HG02884 (cell line): ENCODE data around the gene SCAF11.
"Not testable (repeated sequence)": the region's sequence is repeated elsewhere in the genome, so short reads cannot be mapped to it uniquely, and the experiment has no call there.

ENCODE experiments used
- ATAC-seq: cut with Tn5 transposase; IDR thresholded peaks from one replicate; pipeline ENCODE4 v1.9.1; 2021; ENCODE audit warnings: mild to moderate bottlenecking, moderate library complexity; ENCODE audit not compliant: unreplicated experiment

Gene SCAF11, protein sequence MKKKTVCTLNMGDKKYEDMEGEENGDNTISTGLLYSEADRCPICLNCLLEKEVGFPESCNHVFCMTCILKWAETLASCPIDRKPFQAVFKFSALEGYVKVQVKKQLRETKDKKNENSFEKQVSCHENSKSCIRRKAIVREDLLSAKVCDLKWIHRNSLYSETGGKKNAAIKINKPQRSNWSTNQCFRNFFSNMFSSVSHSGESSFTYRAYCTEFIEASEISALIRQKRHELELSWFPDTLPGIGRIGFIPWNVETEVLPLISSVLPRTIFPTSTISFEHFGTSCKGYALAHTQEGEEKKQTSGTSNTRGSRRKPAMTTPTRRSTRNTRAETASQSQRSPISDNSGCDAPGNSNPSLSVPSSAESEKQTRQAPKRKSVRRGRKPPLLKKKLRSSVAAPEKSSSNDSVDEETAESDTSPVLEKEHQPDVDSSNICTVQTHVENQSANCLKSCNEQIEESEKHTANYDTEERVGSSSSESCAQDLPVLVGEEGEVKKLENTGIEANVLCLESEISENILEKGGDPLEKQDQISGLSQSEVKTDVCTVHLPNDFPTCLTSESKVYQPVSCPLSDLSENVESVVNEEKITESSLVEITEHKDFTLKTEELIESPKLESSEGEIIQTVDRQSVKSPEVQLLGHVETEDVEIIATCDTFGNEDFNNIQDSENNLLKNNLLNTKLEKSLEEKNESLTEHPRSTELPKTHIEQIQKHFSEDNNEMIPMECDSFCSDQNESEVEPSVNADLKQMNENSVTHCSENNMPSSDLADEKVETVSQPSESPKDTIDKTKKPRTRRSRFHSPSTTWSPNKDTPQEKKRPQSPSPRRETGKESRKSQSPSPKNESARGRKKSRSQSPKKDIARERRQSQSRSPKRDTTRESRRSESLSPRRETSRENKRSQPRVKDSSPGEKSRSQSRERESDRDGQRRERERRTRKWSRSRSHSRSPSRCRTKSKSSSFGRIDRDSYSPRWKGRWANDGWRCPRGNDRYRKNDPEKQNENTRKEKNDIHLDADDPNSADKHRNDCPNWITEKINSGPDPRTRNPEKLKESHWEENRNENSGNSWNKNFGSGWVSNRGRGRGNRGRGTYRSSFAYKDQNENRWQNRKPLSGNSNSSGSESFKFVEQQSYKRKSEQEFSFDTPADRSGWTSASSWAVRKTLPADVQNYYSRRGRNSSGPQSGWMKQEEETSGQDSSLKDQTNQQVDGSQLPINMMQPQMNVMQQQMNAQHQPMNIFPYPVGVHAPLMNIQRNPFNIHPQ (N-terminal part only)

DNA sequence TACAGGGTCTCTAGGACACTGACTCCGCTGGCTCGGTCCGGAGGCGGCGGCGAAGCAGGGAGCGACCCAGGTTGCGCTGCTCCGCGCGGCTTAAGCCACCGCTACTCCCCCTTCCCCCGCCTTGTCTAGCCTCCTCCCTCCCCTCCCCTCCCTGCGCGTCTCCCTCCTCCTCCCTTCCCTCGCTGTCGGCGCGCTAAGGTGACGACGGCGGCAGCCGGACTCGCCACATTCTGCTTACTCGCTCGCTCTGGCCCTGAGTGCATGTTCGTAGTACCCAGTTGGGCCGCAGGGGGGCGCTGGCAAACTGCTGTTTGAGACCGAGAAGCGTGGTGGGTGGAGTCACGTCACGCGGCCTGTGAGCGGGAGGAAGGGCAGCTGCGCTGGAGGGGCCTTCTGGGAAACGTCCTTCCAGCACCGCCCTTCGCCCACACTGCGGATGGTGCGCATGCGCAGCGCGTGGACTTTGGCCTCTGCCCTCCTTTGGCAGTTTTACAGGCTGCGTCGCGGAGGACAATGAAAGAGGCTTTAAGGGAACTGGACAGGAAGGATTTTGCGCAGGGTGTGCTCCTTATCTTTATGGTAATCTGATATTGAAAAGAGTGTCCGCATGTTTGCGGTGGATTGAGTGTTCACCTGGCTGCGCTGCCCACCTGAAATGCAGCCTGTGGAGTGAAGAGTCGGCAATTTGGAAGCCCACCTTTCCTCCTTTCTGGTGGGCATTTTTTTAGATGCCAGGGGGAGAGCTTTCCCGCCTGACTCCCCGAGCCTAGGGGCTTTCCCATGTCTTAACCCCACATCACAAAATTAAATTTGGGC, at the start of gene SCAF11:
TSS of gene SCAF11 (minus strand) at position 107 of the 816 bp plus-strand sequence. CDS start 26,407 bp downstream, outside the sequence.
- peak; percentile 64 for ATAC-seq

DNA sequence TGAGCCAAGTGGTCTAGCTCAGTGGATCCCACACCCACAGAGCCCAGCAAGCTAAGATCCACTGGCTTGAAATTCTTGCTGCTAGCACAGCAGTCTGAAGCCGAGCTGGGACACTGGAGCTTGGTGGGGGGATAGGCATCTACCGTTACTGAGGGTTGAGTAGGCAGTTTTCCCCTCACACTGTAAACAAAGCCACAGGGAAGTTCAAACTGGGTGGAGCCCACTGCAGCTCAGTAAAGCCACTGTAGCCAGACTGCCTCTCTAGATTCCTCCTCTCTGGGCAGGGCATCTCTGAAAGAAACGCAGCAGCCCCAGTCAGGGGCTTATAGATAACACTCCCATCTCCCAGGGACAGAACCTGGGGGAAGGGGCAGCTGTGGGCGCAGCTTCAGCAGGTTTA, 46.7 kb upstream of the SCAF11 start:
- not testable (repeated sequence) for ATAC-seq

DNA sequence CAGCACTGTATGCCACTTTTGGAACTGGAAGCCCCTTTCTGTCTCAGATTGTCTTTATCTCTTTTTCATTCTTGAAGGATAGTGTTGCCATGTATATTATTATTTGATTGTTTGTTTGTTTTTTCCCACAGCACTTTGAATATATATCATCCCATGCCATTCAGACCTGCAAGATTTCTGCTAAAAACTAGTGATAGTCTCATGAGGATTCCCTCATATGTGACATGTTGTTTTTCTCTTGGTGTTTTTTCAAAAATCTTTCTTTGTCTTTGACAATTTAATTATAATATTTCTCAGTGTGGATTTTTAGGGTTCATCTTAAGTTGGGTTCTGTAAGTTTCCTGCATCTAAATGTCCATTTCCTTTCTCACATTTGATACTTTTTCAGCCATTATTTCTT, 36.8 kb upstream of the SCAF11 start:
- no peak for ATAC-seq

DNA sequence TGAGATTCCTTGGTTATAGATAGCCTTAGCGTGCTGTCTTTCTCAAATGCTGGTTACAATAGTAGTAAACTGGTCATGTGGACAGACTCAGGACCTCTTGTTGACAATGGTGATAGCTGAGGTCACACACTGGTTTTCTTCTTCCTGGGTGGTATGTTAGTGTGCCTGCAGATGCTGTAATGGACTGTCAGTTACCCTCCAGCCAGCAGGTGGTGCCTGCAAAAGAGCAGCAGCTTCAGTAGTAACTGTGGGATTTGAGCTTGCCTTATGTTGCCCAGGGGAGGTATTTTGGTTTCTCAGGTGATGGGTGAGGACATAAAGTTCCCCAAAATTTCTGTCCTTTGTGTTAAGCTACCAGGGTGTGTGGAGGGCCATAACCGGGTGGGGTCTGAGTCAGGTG, 33.7 kb upstream of the SCAF11 start:
- no peak for ATAC-seq

DNA sequence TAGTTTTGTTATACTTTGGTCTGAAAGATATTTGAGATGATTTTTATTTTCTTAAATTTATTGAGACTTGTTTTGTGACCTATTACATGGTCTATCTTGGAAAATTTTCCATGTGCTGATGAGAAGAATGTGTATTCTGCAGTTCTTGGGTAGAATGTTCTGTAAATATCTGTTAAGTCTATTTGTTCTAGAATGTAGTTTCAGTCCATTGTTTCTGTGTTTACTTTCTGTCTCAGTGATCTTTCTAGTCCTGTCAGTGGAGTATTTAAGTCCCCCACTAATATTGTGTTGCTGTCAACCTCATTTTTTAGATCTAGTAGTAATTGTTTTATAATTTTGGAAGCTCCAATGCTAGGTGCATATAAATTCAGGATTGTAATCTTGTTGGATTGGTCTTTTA, 30.4 kb upstream of the SCAF11 start:
- ATAC-seq, result no peak

DNA sequence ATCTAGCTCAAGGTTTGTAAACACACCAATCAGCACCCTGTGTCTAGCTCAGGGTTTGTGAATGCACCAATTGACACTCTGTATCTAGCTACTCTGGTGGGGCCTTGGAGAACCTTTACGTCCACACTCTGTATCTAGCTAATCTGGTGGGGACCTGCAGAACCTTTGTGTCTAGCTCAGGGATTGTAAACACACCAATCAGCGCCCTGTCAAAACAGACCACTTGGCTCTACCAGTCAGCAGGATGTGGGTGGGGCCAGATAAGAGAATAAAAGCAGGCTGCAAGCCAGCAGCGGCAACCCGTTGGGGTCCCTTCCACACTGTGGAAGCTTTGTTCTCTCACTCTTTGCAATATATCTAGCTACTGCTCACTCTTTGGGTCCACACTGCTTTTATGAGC, 28.3 kb upstream of the SCAF11 start:
- not testable (repeated sequence) for ATAC-seq

DNA sequence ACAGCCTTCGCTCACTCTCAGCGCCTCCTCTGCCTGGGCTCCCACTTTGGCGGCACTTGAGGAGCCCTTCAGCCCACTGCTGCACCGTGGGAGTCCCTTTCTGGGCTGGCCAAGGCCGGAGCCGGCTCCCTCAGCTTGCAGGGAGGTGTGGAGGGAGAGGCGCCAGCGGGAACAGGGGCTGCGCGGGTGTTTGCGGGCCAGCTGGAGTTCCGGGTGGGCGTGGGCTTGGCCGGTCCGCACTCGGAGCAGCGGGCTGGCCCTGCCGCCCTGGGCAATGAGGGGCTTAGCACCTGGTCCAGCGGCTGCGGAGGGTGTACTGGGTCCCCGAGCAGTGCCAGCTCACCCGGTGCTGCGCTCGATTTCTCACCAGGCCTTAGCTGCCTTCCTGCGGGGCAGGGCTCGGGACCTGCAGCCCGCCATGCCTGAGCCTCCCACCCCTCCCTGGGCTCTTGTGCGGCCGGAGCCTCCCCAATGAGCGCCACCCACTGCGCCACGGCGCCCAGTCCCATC, 27.5 kb upstream of the SCAF11 start:
- not testable (repeated sequence) for ATAC-seq

DNA sequence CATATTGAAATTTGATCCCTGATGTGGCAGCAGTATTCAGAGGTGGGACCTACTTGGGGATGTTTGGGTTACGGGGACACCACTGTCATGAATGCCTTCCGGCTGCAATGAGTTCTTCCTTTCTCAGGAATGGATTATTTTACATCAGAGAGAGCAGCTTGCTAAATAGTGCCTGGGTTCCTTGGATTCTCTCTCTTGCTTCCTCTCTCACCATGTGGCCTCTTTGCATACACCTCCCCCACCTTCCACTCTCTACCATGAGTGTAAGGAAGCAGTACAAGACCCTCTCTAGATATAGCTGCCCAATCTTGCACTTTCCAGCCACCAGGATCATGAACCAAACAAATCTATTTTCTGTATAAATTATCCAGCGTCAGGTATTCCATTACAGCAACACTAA, 15.4 kb upstream of the SCAF11 start:
- no peak for ATAC-seq

DNA sequence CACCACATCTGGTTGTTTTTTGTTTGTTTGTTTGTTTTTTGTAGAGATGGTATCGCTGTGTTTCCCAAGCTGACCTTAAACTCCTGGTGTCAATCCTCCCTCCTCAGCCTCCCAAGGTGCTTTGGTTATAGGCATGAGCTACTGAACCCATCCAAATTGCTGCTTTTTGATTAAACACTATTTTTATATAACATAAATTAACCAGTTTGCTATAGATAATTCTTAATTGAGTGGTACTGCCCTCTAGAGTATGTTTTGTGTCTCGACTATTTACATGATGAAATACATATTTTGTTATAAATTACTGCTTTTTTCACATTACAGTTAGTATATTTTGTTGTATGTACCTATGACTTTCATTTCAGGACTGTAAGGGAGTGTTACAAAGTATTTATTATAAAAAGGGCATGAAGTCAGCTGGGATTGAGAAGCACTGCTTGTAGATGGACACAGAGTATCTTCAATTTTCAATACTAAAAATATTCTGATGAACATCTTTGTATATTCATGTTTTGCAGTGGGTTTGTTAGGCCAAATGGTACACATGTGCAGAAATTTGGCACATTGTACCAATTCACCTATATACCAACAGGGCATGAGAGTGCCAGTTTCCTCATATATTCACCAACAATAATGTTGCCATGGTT, 14.9 kb upstream of the SCAF11 start:
- no peak for ATAC-seq

DNA sequence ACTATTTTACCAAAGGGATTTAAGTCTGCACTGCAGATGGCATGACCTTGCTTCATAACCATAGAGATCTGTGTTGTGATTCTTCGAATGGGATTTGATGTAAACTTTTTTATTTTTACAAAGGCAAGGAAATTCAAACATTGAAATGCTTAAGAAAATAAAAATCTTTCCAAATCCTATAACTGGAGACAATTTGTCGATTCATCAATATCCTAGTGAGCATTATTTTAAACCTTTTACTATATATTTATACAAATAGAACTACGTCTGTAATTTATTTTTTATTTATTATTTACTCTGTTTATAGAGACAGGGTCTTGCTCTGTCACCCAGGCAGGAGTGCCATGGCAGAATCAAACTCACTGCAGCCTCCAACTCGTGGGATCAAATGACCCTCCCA, 14.3 kb upstream of the SCAF11 start:
- no peak for ATAC-seq

DNA sequence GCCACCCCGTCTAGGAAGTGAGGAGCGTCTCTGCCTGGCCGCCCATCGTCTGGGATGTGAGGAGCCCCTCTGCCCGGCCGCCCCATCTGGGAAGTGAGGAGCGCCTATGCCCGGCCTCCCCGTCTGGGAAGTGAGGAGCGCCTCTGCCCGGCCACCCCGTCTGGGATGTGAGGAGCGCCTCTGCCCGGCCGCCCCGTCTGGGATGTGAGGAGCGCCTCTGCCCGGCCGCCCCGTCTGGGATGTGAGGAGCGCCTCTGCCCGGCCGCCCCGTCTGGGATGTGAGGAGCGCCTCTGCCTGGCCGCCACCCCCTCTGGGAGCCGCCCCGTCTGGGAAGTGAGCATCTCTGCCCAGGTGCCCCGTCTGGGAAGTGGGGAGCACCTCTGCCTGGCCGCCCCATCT, 9.7 kb upstream of the SCAF11 start:
- ATAC-seq, result not testable (repeated sequence)

DNA sequence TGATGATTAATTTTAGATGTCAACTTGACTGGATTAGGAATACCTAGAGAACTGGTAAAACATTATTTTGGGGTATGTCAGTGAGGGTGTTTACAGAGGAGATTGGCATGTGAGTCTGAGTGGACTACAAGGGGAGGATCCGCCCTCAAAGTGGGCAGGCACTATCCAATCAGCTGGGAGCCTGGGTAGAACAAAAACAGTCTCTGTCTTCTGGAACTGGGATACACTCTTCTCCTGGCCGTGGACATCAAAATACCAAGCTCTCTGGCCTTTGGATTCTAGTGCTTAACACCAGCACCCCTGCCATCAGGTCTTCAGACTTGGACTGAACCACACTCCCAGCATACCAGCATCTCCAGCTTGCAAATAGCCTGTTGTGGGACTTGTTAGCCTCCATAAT, 4.4 kb upstream of the SCAF11 start:
- no peak for ATAC-seq

DNA sequence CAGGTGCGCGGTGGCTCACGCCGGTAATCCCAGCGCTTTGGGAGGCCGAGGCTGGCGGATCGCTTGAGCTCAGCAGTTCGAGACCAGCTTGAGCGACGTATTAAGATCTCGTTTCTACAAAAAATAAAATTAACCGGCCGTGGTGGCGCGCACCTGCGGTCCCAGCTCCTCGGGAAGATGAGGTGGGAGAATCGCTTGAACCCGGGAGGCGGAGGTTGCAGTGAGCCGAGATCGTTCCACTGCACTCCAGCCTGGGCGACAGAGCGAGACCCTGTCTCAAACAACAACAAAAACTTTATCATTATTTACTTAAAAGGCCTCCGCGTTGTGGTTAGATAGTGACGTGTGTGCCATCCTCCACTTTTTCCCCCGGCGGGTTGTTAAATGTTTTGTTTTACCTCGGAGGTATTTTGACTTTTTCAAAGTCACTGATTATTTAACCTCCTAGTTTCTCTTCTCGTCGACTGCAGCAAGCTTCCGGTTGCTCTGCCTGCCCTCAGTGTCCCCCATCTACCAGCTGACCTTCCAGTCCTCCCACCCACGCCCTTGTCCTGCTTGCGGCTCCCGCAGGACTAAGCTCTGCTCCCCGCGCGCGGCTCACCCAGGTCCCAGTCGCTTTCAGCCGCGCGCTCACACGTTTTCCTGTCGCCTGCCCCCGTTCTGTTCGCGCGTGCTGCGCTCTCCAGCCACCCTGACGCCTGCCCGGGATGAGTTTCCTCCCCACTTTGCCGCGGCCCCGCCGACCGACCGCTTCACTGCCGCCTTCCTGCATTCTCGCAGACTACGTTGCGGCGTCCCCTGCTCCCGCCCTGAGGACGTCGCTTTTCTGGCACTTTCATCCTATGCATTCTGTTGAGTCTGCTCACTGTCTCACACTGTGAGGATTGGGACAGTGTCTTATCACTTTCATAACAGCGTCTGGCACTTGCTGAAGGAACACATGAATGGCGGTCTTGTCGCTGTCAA, 1.2 kb upstream of the SCAF11 start:
- peak; percentile 38 for ATAC-seq

DNA sequence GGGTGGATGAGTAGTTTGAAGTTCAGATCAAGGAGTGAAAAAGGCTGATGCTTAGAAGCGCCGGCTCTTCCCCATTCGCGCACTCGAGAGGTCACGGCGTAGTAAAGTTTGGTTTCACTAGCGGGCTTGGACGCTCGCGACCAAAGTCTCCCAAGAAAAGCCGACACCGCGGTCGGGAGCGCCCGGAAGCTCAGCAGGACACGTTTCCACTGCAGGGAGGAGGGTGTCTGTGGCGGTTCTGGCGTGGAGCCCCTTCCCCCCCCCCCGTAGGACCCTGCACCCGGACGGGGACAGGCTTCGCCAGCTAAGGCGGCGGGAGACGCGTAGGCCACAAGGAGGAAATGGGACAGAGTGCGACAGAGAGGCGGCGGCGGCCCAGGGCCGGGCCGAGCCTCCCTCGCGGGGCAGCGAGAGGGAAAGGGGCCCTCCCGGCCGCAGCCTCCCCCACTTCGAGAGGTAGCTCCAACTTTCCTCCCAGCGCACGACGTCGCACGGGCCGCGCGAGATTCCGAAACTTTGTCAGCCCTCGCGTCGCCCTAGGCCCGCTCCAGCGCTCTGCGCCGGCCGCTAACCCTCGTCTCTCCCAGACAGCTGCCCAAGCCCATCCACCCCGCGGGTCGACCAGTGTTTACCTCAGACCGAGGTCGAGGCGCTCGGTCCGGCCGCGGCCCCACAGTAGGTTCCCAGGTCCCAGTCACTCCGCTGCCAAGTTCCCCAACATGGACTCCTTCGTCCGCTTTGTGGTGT, 480 bp downstream of the SCAF11 start:
- peak; percentile 22 for ATAC-seq

DNA sequence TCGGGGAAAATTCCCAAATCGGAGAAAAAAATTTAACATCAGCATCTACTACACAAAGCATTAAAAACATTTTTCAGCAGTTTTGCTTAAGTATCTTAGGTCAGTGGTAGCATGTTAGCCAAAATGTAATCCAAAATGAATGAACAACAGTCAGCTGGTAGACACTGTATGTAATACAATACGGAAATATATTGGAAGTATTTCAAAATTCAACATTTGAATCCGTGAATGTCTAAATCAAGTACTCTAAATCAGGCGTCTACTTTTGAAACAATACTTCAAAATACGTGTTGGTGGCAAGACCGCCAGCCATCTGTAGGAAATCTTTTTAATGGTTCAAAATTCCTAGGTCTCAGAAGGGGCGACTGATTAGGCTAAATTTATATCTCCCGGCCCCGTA, 1.1 kb downstream of the SCAF11 start:
- ATAC-seq, result no peak

DNA sequence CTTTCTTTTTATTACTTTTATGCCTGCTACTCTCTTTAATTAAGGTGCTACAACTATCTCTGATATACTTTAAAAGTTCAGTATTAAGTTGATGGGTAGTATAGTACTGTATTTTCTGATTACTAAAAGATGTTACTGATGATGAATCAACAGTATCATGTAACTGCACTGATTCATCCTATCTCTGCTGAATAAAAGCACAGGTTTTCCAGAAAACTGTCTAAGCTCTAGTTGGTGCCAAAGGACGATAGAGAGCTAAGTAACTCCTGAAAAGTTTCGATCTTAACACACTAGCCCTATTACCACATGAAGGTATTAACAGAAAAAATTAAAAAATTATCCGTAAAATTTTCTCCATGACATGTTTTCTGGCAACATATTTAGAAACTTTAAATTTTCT, 2.1 kb downstream of the SCAF11 start:
- ATAC-seq, result no peak

DNA sequence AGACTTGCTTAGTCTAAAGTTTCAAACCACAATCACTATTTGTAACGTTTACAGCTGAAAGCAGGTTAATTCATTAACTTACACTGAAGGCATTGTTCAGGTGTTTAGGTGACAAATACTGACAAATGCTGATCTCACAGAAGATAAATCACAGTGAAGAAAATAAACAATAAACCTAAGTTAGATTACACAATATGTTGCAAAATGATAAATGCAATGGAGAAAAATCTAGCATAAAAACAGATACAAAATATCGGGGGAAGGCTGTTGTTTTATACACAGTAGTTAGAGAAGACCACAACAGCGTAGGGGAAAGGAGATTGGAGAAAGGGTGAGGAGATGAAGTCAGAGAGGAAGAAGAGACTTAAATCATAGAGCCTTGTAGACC, 3.0 kb downstream of the SCAF11 start:
- no peak for ATAC-seq
